ENCODE data around the gene CTNND2. TPM values are rescaled to one million over a fixed set of nuclear protein-coding genes. Genes with fewer than 3 reads are reported as not detected.

CTNND2 gene
- total and polyA plus RNA-seq, 8 donors, result 9.2 to 62.8 (median 43.7) TPM

DNA sequence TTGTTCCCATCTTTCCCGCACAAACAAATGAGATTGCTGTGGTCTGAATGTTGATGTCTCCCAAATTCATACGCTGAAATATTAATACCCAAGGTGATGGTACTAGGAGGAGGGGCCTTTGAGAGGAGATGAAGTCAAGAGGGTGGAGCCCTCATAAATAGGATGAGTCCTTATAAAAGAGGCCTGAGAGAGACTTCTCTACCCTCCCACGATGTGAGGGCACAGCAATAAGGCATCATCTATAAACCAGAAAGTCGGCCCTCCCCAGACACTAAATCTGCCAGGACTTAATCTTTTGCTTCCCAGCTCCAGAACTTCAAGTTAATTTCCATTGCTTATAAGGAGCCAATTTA lies 170.4 kb downstream of the CTNND2 start:
- ATAC-seq, result peak in 2 of 4 donors; percentile 20 to 36
- no peak for FAIRE-seq
- 54 to 68% methylated on average over 4 of the region's 4 CpGs for WGBS, 2 donors

DNA sequence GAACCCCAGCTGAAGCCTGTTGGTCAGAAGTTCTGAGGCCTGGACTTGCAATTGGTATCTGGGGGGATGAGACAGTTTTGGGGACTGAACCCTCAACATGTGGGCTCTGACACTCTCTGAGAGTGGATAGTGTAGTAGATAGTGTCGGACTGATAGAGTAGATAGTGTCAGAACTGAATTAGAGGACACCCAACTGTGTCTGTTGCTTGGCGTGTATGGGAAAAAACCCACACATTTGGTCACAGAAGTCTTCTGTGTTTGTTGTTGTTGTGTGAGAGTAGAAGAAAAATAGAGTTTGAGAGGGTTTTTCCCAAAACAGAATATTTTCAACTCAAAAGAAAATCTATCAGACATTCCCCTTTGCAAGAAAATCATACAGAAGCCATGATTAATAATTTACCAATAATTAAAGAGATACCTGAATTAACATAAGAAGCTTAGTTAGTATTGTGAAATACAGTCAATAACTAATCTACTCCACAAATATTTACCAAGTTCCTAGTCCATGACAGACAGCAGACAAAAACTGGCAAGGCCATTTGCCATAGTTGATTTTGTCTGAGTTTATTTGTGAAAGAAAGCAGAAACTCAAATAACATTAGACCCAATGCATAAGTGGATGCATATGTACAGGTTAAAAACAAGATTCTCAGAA lies 170.9 kb downstream of the CTNND2 start:
- 24 to 39% methylated on average over 2 of the region's 2 CpGs for WGBS, 2 donors
- Histone ChIP-seq H3K4me3 (no peak overlapping the region), H3K27me3 (no peaks in the 10 kb centered on the region), H3K9me3 (no peaks in the 10 kb centered on the region), H3K4me1 (peaks cover 10 to 17% (median 13%) of the 10 kb centered on the region in 3 donors), H3K27ac (peak overlapping the region in 1 of 4 donors; percentile 42), H3K36me3 (no peaks in the 10 kb centered on the region)
- intact Hi-C loops (cut with DNase I), result no loop called here
- DNase-seq (no peak), ATAC-seq (peak; percentile 72 to 89 (median 76)), FAIRE-seq (no peak)
- TF ChIP-seq, protein P1, sequence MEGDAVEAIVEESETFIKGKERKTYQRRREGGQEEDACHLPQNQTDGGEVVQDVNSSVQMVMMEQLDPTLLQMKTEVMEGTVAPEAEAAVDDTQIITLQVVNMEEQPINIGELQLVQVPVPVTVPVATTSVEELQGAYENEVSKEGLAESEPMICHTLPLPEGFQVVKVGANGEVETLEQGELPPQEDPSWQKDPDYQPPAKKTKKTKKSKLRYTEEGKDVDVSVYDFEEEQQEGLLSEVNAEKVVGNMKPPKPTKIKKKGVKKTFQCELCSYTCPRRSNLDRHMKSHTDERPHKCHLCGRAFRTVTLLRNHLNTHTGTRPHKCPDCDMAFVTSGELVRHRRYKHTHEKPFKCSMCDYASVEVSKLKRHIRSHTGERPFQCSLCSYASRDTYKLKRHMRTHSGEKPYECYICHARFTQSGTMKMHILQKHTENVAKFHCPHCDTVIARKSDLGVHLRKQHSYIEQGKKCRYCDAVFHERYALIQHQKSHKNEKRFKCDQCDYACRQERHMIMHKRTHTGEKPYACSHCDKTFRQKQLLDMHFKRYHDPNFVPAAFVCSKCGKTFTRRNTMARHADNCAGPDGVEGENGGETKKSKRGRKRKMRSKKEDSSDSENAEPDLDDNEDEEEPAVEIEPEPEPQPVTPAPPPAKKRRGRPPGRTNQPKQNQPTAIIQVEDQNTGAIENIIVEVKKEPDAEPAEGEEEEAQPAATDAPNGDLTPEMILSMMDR (IDR thresholded peaks at IDR 0.05), result no peak

More for the DNA sequence above, 170.4 kb downstream of the CTNND2 start:
- intact Hi-C loops (cut with DNase I), result no loop called here
- Histone ChIP-seq H3K36me3 (no peaks in the 10 kb centered on the region), H3K9me3 (no peaks in the 10 kb centered on the region), H3K27me3 (no peaks in the 10 kb centered on the region), H3K4me1 (peaks cover 10 to 17% (median 13%) of the 10 kb centered on the region in 3 donors), H3K4me3 (no peak overlapping the region), H3K27ac (peak overlapping the region in 1 of 4 donors; percentile 42)
- DNase-seq, result no peak
- TF ChIP-seq, protein P1 (IDR thresholded peaks at IDR 0.05), result no peak

DNA sequence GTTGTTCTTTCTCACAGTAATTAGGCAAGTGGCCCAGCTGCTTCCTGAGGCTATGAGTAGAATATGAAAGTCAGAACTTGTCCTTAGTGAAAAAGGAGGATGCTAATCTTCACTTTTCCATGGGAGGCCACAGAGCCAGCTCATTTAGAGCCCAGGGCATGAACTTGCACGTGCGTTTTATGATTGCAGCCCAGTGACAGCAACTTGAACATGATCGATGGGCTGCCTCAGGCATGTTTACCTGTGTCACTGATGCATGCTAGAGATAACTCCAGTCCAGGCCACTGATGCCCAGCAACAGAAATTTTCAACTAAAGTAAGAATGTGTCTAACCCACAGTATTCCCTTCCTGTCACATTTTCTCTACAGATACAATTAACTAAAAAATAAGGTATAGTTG lies 179.3 kb downstream of the CTNND2 start:
- intact Hi-C loops (cut with DNase I), result no loop called here
- WGBS, 2 donors, result 41 to 51% methylated on average over 3 of the region's 3 CpGs
- TF ChIP-seq, protein P1 (IDR thresholded peaks at IDR 0.05), result no peak
- Histone ChIP-seq H3K4me3 (no peak overlapping the region), H3K4me1 (peaks cover 0 to 10% (median 0%) of the 10 kb centered on the region in 3 donors), H3K27me3 (no peaks in the 10 kb centered on the region), H3K27ac (no peak overlapping the region), H3K36me3 (no peaks in the 10 kb centered on the region), H3K9me3 (no peaks in the 10 kb centered on the region)
- ATAC-seq (peak in 3 of 4 donors; percentile 32 to 53 (median 51)), FAIRE-seq (no peak), DNase-seq (no peak)

DNA sequence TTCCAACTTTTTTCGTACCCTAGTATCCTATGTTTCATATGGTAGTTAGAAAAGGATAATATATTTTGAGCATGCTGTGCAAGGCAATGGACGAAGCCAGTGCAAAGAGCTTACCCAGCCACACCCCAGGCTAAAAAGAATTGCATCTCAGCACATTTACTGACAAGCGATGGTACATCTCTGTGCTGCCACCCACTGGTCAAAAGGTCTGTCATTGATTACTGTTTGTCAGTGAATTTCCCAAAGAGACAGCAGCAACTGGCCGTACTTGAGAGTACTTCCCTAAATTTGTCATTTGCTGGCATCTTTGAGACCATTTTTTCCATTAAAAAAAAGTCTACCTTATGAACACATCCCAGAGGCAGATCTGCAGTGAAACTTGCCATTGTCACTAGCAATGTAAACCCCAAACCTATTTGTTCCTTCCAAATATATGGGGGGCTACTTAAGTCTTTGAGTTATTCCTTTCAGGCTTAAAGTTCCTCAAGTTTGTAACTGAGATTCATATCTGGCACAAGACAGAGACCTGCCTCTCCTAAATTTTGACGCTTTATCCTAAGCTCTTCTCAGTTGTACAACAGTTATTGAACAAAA lies 184.3 kb downstream of the CTNND2 start:
- Histone ChIP-seq H3K36me3 (no peaks in the 10 kb centered on the region), H3K4me1 (peaks cover 0 to 1% (median 0%) of the 10 kb centered on the region in 3 donors), H3K27ac (no peak overlapping the region), H3K9me3 (no peaks in the 10 kb centered on the region), H3K4me3 (no peak overlapping the region), H3K27me3 (no peaks in the 10 kb centered on the region)
- TF ChIP-seq, protein P1 (IDR thresholded peaks at IDR 0.05), result peak in 1 of 4 donors; percentile 24
- no peak for FAIRE-seq
- ATAC-seq, result peak; percentile 60 to 89 (median 81)
- DNase-seq, result peak in 4 of 6 donors; percentile 22 to 51 (median 37)
- 57 to 61% methylated on average over 5 of the region's 5 CpGs for WGBS, 2 donors
- intact Hi-C loops (cut with DNase I), result no loop called here
